Muscle of leg (tissue), 11 donors: ENCODE data around the gene ICOSLG. TPM values are rescaled to one million over a fixed set of nuclear protein-coding genes. Genes with fewer than 3 reads are reported as not detected.
"Not testable (repeated sequence)": the region's sequence is repeated elsewhere in the genome, so short reads cannot be mapped to it uniquely, and the experiment has no call there.

Experiments
- DNase-seq: peaks from one replicate; pipeline ENCODE4 v3.0.0; 2013
- H3K27ac ChIP-seq: one replicate; pipeline ENCODE4 v1.5.1; 2013; ENCODE audit warnings: mild to moderate bottlenecking, low read length, control low read depth
- H3K27me3 ChIP-seq: one replicate; pipeline ENCODE4 v1.6.1; 2013; ENCODE audit warnings: low read length; ENCODE audit not compliant: control insufficient read depth, insufficient read depth
- H3K36me3 ChIP-seq: one replicate; pipeline ENCODE4 v1.6.1; 2013; ENCODE audit warnings: low read length; ENCODE audit not compliant: control insufficient read depth, insufficient read depth
- H3K4me1 ChIP-seq: one replicate; pipeline ENCODE4 v1.6.1; 2013; ENCODE audit warnings: low read length; ENCODE audit not compliant: control insufficient read depth, insufficient read depth
- H3K4me3 ChIP-seq: one replicate; pipeline ENCODE4 v1.5.1; 2013; ENCODE audit warnings: low read length, control low read depth
- H3K9me3 ChIP-seq: replicated peaks from 2 replicates; pipeline ENCODE4 v1.6.1; 2013; ENCODE audit warnings: low read depth, low read length; ENCODE audit not compliant: control insufficient read depth
- WGBS: methylation state at CpG from one replicate; pipeline ENCODE4 v1.1.5; 2013; ENCODE audit warnings: missing lambda C conversion rate; ENCODE audit not compliant: insufficient coverage; 5-methylcytosine and 5-hydroxymethylcytosine counted together
- polyA plus RNA-seq, 8 donors: library from polyadenylated mRNA; unstranded; fragments of 120-200 nt; gene quantifications; one replicate each; pipeline versions ENCODE4 v1.2.1 to v1.2.3, GENCODE V29; 2013; ENCODE audit warnings: inconsistent platforms in 1 of 8, low replicate concordance in 1 of 8; ENCODE audit not compliant: insufficient read length in 8 of 8, insufficient read depth in 1 of 8
- total RNA-seq: library from RNA; stranded (reverse); fragments of 120-200 nt; gene quantifications from one replicate; pipeline ENCODE4 v1.2.4, GENCODE V29; 2013

ICOSLG gene
- total and polyA plus RNA-seq, 9 donors: 1.9 to 10.8 (median 8.1) TPM

DNA sequence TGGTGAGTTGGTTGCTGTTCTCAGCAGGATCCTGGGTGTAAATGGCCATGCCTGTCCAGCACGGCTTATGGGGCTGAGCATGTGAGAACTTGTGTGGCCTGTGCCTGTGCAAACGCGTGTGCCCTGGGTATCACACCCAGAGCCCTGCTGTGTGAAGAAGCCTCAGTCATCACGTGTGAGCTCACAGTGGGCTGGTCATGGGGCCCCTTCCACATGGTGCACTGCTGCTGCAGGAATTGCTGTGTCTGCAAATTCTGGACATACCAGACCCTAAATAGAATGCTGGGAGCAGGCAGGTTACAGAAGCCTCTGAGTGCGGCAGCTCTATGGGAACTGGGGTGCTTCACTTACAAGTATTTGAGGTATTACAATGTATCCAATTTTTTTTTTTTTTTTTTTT lies 17.4 kb downstream of the ICOSLG start:
- not testable (repeated sequence) for H3K36me3 ChIP-seq, H3K27ac ChIP-seq, H3K27me3 ChIP-seq, DNase-seq, H3K4me1 ChIP-seq, H3K9me3 ChIP-seq, H3K4me3 ChIP-seq
- WGBS: no CpG with 5 or more reads among the region's 5 CpGs

DNA sequence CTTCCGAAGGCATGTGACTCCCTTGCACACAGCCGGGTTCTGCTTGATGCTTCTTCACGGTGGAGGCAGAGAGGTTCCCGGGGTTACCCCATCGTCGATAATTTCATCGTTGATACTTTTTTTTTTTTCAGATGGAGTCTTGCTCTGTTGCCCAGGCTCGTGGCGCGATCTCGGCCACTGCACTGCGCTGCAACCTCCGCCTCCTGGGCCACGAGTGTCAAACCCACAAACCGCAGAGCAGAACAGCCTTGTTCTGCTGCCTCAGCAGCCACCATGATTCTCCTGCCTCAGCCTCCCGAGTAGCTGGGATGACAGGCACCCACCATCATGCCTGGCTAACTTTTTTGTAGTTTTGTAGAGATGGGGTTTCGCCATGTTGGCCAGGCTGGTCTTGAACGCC lies 20.1 kb downstream of the ICOSLG start:
- H3K4me1 ChIP-seq, H3K36me3 ChIP-seq, H3K27me3 ChIP-seq, H3K4me3 ChIP-seq, H3K9me3 ChIP-seq, H3K27ac ChIP-seq, DNase-seq: not testable (repeated sequence)
- no CpG with 5 or more reads among the region's 18 CpGs for WGBS

DNA sequence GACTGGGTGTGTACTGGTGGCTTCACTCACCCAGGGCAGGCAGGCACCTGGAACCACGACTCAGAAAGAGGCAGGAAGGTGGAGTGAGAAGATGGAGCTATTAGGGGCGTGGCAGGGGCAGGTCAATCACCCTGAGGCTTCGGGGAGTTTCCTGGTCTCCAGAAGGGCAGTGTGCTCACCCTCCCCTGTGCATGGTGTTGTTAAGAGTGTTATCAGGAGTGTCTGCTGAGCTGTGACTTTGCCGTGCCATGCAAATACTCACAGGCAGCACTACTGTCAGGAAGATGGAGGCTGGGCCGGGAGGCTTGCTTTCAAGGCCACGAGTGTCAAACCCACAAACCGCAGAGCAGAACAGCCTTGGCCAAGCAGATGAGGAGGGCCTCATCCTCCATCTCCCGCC lies 22.3 kb downstream of the ICOSLG start:
- not testable (repeated sequence) for H3K27me3 ChIP-seq, H3K36me3 ChIP-seq, H3K27ac ChIP-seq, H3K4me1 ChIP-seq, H3K4me3 ChIP-seq, DNase-seq, H3K9me3 ChIP-seq
- WGBS: no CpG with 5 or more reads among the region's 8 CpGs

DNA sequence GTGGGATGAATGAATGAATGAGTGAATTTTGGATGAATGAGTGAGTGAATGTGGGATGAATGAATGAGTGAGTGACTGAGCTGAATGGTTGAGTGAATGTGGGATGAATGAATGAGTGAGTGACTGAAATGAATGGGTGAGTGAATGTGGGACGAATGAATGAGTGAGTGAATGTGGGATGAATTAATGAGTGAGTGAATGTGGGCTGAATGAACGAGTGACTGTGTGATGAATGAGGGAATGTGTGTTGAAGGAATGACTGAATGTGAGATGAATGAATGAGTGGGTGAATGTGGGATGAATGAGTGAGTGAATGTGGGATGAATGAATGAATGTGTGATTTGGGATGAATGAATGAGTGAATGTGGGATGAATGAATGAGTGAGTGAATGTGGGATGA lies 28.8 kb downstream of the ICOSLG start:
- not testable (repeated sequence) for DNase-seq, H3K9me3 ChIP-seq, H3K27ac ChIP-seq, H3K27me3 ChIP-seq, H3K4me1 ChIP-seq, H3K36me3 ChIP-seq, H3K4me3 ChIP-seq
- no CpG with 5 or more reads among the region's 2 CpGs for WGBS

DNA sequence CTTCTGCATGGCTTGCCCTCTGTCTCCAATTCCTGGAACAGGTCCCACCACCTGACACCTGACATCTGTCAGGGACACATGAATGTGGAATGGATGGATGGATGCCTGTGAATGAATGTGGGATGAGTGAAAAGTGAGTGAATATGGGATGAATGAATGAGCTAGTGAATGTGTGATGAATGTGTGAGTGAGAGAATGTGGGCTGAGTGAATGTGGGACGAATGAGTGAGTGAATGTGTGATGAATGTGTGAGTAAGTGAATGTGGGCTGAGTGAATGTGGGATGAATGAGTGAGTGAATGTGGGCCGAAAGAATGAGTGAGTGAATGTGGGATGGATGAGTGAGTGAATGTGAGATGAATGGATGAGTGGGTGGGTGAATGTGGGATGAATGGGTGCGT lies 29.2 kb downstream of the ICOSLG start:
- H3K27ac ChIP-seq, DNase-seq, H3K9me3 ChIP-seq, H3K4me3 ChIP-seq, H3K36me3 ChIP-seq, H3K4me1 ChIP-seq, H3K27me3 ChIP-seq: not testable (repeated sequence)
- no CpG with 5 or more reads among the region's 3 CpGs for WGBS

DNA sequence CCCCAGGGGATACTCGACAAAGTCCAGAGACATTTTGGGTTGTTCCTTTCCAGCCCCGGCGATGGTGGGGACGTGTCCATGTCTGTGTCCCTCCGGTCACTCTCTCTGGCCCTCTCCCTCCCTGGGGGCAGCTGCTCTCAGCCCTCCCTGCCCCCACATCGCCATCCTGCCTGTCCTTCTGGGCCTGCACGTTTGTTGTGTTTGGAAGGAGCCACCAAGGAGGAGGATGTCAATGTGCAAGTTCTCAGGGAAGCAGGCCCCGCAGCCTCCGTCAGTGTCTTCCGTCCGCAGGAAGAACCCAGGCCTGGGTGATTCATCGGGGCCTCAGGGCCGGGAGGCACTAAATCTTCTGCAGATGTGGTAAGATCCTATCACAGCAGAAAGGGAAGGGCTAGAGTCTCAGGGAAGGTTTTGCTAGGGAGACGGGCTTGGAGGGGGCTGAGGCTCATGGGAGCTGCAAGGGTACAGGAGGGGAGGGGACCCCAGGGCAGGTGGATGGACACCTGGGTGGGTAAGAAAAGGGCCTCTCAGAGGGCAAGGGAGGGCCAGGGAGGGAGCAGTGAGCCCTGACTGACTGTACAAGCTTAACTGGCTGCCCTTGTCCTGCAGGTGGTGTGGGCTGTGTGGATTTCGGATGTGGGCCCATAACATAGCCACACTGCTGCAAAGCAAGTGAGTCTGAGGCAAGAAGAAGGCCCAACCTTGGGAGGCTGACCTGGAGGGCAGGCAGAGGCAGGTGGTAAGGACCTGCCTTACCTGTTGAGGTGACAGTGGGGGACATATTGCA lies 32.7 kb downstream of the ICOSLG start:
- not testable (repeated sequence) for H3K27ac ChIP-seq, H3K4me3 ChIP-seq, H3K4me1 ChIP-seq, H3K27me3 ChIP-seq, H3K9me3 ChIP-seq, DNase-seq, H3K36me3 ChIP-seq
- WGBS: no CpG with 5 or more reads among the region's 15 CpGs

DNA sequence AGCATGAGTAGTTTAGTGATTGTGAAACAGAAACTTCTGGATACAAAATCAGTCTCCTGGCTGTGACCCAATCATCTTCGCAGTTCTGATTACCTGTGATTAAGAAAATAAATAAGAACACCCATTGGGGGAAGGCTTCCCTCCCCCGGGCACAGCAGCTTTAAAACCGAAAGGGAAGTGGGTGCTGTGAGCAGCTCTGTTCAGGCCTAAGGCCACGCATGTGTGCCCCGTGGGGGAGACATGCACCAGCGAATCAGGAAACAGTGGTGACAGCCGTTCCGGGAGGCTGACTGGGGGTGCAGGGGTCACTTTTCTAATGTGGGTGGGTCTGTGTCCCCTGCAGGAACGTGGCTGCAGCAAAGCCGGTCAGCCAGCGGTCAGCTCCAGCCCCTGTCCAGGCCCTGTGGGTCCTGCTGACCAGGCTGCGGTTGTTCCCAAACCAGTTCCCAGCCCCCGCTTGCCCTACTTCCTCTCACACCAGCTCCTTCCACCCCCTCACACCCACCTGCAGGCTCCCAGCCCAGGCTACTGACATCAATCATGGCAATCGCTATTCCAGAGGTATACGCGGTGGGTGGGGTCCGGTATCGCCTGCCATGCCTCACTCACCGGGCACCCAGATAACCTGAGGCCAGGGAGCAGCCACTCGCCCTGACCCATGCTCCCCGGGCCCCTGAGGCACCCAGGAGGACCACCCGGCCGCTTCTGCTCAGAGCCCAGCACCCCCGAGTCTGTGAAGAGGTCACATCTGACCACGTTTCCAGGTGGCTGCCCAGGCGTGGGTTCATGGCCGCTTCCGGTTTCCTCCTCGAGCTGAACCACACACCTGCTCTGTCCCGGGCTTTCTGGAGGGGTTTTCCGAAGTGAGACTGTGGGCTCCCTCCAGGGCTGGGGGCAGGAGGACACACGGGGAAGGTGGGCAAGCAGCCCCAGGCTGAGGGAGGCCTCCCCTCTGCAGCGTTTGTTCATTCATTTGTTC lies 33.8 kb downstream of the ICOSLG start:
- DNase-seq, H3K9me3 ChIP-seq, H3K4me3 ChIP-seq, H3K36me3 ChIP-seq, H3K4me1 ChIP-seq, H3K27me3 ChIP-seq, H3K27ac ChIP-seq: not testable (repeated sequence)
- no CpG with 5 or more reads among the region's 33 CpGs for WGBS

DNA sequence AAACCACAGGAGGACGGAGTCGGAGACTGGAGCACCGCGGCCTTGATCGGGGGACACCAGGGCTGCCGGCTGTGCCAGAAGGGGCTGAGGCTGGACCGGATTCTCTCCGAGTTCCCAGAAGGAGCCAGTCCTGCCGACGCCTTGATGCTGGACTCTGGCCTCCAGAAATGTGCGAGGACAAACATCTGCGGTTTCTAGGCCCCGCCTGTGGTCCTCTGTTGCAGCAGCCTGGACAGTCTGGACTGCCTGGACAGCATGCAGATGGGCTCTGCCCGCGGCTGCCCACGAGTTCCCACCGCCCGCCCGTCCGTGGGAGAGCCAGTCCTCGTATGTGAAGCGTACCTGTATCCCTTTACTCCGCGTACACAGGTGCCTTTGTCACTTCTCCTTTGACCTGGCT lies 34.6 kb downstream of the ICOSLG start:
- H3K4me1 ChIP-seq, H3K4me3 ChIP-seq, DNase-seq, H3K9me3 ChIP-seq, H3K27me3 ChIP-seq, H3K27ac ChIP-seq, H3K36me3 ChIP-seq: not testable (repeated sequence)
- no CpG with 5 or more reads among the region's 24 CpGs for WGBS

DNA sequence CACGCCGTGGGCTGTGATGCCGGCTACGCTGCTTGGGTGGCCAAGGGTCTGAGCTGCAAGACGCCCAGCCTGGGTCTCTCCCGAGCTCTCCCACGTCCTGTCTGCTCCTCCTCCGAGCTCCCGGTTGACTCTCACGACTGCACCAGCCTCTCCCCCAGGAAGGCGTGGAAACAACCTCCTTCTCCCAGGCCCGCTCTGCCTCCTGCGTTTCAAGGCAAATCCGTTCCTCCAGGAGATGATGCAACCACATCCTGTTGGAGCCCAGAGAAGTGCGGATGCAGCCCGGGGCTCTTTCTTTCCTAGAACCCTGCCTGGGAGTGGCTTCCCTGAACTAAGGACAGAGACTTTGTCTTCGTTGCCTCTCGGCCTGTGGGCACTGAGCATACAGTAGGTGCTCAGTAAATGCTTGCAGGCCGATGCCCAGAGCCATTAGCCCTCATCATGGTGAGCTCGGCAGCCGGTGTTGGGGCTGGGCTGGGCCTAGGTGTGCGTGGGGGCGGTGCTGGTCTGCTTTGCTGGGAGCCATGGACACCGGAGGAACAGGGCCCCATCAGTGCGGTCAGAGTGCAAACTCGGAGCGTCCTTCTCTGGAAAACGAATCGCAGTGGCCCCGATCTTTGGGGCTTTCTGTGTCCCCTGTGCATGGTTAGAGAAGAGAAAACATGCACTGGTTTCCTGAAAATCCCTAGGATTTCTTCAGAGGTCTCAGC lies 38.0 kb downstream of the ICOSLG start:
- not testable (repeated sequence) for H3K36me3 ChIP-seq, H3K9me3 ChIP-seq, H3K27me3 ChIP-seq, H3K4me1 ChIP-seq, DNase-seq, H3K27ac ChIP-seq, H3K4me3 ChIP-seq
- no CpG with 5 or more reads among the region's 30 CpGs for WGBS

DNA sequence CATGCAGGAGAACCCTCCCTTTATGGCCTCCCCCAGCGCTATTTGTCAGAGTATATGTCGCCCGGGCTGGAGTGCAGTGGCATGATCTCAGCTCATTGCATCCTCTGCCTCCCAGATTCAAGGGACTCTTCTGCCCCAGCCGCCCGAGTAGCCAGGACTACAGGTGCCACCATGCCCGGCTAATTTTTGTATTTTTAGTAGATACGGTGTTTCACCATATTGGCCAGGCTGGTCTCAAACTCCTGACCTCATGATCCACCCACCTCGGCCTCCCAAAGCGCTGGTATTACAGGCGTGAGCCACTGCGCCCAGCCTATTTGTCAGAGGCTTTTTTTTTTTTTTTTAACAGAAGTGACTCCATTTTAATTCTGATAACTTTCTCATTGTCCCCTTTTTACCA lies 40.7 kb downstream of the ICOSLG start:
- DNase-seq, H3K4me3 ChIP-seq, H3K36me3 ChIP-seq, H3K27ac ChIP-seq, H3K4me1 ChIP-seq, H3K9me3 ChIP-seq, H3K27me3 ChIP-seq: not testable (repeated sequence)
- 80% methylated on average over 1 of the region's 11 CpGs for WGBS
